Smooth muscle cell (in vitro differentiated cells): ENCODE results near the gene POC5. TPM values are rescaled to one million over a fixed set of nuclear protein-coding genes. Genes with fewer than 3 reads are reported as not detected.

Source experiments
- DNase-seq: peaks from one replicate; lab custom pipeline; 2025; ENCODE audit not compliant: unreplicated experiment; lab: John Stamatoyannopoulos, UW
- H2AFZ ChIP-seq: fragments of 200-600 bp; sonication (generic); 2 replicates; pipeline ENCODE4 v1.6.0; 2016; ENCODE audit warnings: antibody characterized with exemption, low read depth, mild to moderate bottlenecking
- H3F3A ChIP-seq: fragments of 200-600 bp; sonication (generic); 2 replicates; pipeline ENCODE4 v1.6.0; 2017; ENCODE audit warnings: antibody characterized with exemption, low read depth
- H3K27ac ChIP-seq: fragments of 200-600 bp; sonication (generic); 2 replicates; pipeline ENCODE4 v1.5.1; 2016; ENCODE audit warnings: low read depth, mild to moderate bottlenecking
- H3K27me3 ChIP-seq: fragments of 200-600 bp; sonication (generic); 2 replicates; pipeline ENCODE4 v1.6.1; 2016; ENCODE audit warnings: low read depth, mild to moderate bottlenecking
- H3K36me3 ChIP-seq: fragments of 200-600 bp; sonication (generic); 2 replicates; pipeline ENCODE4 v1.5.1; 2016; ENCODE audit warnings: low read depth
- H3K4me1 ChIP-seq: fragments of 200-600 bp; sonication (generic); 2 replicates; pipeline ENCODE4 v1.5.1; 2016; ENCODE audit warnings: low read depth
- H3K4me2 ChIP-seq: fragments of 200-600 bp; sonication (generic); 2 replicates; pipeline ENCODE4 v1.6.0; 2016; ENCODE audit warnings: mild to moderate bottlenecking
- H3K4me3 ChIP-seq: fragments of 200-600 bp; sonication (generic); 2 replicates; pipeline ENCODE4 v1.5.1; 2016; ENCODE audit warnings: mild to moderate bottlenecking
- H3K79me2 ChIP-seq: fragments of 200-600 bp; sonication (generic); 2 replicates; pipeline ENCODE4 v1.6.0; 2016; ENCODE audit warnings: low read depth, mild to moderate bottlenecking
- H3K9ac ChIP-seq: fragments of 200-600 bp; sonication (generic); 2 replicates; pipeline ENCODE4 v1.6.0; 2016; ENCODE audit warnings: low read depth
- H3K9me3 ChIP-seq: fragments of 200-600 bp; sonication (generic); replicated peaks from 2 replicates; pipeline ENCODE4 v1.5.1; 2016; ENCODE audit warnings: low read depth
- H4K20me1 ChIP-seq: fragments of 200-600 bp; sonication (generic); 2 replicates; pipeline ENCODE4 v1.6.0; 2016; ENCODE audit warnings: low read depth
- whole genome bisulfite sequencing: methylation state at CpG from one replicate; pipeline ENCODE4 v1.1.7; 2016; ENCODE audit warnings: low lambda C conversion rate; 5-methylcytosine and 5-hydroxymethylcytosine counted together
- polyA plus RNA-seq: library from polyadenylated mRNA; unstranded; fragments of >200 nt; fragmentation: Nextera tagmentation; extraction: Ambion mirVana; gene quantifications from 2 replicates; pipeline ENCODE4 v1.2.1, GENCODE V29; 2016
- total RNA-seq: library from RNA; depleted of rRNA; stranded (reverse); fragments of >200 nt; gene quantifications from 2 replicates; pipeline ENCODE4 v1.2.3, GENCODE V29; 2014
- TF ChIP-seq, protein P1 (sequence below): fragments of 200-600 bp; sonication (generic); IDR thresholded peaks from 2 replicates; pipeline ENCODE4 v1.5.1; 2017; ENCODE audit warnings: borderline replicate concordance, mild to moderate bottlenecking, antibody characterized with exemption; ENCODE audit not compliant: insufficient read depth, poor library complexity, severe bottlenecking

Gene POC5
- total and polyA plus RNA-seq, 2 experiments from 2014 or later = 4.8 to 15.4 TPM

DNA sequence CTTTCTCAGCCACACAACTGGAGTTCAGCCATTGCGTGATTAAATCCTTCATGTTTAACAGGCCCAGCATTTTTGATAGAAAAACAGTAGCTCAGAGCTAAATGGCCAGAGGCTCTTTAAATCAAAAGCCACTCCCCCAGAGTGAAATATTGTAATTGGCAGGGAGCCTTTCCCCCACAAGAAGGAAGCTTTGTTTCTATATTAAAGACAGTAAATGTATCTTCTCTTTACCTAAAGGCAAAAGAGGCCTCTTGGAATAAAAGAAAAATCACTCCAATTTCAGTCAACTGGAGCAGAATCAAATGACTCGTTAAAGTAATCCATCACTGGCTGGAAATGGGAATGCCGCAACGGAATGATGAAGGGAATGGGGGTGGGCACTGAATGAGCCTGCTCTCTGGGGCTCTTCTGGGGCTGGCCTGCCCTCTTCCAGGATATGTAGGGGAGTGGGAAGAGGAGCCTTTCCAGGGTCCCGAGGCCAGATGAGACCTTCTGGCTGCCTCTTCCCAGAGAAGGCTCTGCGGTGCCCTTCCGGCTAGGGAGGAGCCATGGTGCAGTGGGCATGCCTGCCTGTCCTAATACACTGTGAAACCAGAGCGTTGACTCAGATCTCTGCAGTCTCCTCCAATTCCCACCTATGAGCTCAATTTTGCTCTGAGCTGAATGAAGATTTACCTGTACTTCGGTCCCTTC lies 60.8 kb downstream of the POC5 start:
- H3K36me3 ChIP-seq = no peaks in the 10 kb centered on the region
- TF ChIP-seq, protein P1, sequence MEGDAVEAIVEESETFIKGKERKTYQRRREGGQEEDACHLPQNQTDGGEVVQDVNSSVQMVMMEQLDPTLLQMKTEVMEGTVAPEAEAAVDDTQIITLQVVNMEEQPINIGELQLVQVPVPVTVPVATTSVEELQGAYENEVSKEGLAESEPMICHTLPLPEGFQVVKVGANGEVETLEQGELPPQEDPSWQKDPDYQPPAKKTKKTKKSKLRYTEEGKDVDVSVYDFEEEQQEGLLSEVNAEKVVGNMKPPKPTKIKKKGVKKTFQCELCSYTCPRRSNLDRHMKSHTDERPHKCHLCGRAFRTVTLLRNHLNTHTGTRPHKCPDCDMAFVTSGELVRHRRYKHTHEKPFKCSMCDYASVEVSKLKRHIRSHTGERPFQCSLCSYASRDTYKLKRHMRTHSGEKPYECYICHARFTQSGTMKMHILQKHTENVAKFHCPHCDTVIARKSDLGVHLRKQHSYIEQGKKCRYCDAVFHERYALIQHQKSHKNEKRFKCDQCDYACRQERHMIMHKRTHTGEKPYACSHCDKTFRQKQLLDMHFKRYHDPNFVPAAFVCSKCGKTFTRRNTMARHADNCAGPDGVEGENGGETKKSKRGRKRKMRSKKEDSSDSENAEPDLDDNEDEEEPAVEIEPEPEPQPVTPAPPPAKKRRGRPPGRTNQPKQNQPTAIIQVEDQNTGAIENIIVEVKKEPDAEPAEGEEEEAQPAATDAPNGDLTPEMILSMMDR = no peak
- no peaks in the 10 kb centered on the region for H3K9me3 ChIP-seq
- no peaks in the 10 kb centered on the region for H3F3A ChIP-seq
- H3K4me1 ChIP-seq = peaks cover 4% of the 10 kb centered on the region
- no peaks in the 10 kb centered on the region for H3K27me3 ChIP-seq
- H3K4me3 ChIP-seq = peak overlapping the region; percentile 30
- DNase-seq = no peak
- H2AFZ ChIP-seq = no peak overlapping the region
- 73% methylated on average over 9 of the region's 9 CpGs for WGBS
- H3K79me2 ChIP-seq = no peaks in the 10 kb centered on the region
- peak overlapping the region; percentile 59 for H3K4me2 ChIP-seq
- H4K20me1 ChIP-seq = no peaks in the 10 kb centered on the region
- no peak overlapping the region for H3K27ac ChIP-seq
- H3K9ac ChIP-seq = no peak overlapping the region

DNA sequence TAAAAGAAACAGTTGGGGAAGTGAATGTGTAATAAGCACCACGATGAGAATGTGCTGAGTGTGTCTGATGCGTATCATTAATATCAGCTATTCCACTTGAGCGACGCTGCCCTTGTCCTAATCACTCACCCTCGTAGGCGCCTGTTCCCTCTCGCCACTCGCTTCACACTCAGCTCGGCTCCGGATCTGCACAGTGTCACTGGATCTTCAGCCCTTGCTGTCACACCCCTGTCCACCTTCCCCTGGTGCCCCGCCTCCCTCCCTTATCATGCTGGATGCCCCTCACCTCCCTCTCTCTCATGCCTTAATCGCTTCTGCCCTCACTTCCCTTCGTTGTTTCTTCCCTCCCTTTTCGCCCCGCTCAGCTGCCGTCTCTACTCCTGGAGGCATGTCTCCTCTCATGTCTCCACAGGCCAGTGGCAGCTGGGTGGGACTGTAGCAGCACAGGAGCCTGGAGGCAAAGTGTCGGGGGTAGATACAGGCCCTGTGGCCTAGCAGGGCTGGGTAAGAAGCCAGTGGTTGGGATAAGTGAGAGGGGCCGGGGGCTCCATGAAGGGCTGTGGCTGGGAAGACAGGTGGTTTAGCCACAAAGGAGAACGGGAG lies 62.4 kb downstream of the POC5 start:
- Histone ChIP-seq H3K9ac (no peak overlapping the region), H4K20me1 (no peaks in the 10 kb centered on the region), H3F3A (no peaks in the 10 kb centered on the region), H3K36me3 (no peaks in the 10 kb centered on the region), H3K27me3 (no peaks in the 10 kb centered on the region), H3K9me3 (no peaks in the 10 kb centered on the region), H2AFZ (no peak overlapping the region), H3K4me1 (peaks cover 4% of the 10 kb centered on the region), H3K4me3 (no peak overlapping the region), H3K79me2 (no peaks in the 10 kb centered on the region), H3K4me2 (no peak overlapping the region), H3K27ac (no peak overlapping the region)
- 79% methylated on average over 19 of the region's 19 CpGs for WGBS
- TF ChIP-seq, protein P1 = no peak
- DNase-seq = no peak

GRCh38 chr5:75653521-75653920 lies 63.7 kb downstream of the POC5 start:
- TF ChIP-seq, protein P1 = no peak
- Histone ChIP-seq H3K4me2 (no peak overlapping the region), H3K36me3 (no peaks in the 10 kb centered on the region), H3K79me2 (no peaks in the 10 kb centered on the region), H3K4me3 (no peak overlapping the region), H3K27ac (no peak overlapping the region), H3K9me3 (no peaks in the 10 kb centered on the region), H2AFZ (no peak overlapping the region), H3K4me1 (peaks cover 4% of the 10 kb centered on the region), H3K9ac (no peak overlapping the region), H3K27me3 (no peaks in the 10 kb centered on the region), H3F3A (no peaks in the 10 kb centered on the region), H4K20me1 (no peaks in the 10 kb centered on the region)
- 83% methylated on average over 2 of the region's 2 CpGs for WGBS
- DNase-seq = no peak
